ENCODE results near the gene DNASE2B.

Gene DNASE2B, protein sequence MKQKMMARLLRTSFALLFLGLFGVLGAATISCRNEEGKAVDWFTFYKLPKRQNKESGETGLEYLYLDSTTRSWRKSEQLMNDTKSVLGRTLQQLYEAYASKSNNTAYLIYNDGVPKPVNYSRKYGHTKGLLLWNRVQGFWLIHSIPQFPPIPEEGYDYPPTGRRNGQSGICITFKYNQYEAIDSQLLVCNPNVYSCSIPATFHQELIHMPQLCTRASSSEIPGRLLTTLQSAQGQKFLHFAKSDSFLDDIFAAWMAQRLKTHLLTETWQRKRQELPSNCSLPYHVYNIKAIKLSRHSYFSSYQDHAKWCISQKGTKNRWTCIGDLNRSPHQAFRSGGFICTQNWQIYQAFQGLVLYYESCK

DNA sequence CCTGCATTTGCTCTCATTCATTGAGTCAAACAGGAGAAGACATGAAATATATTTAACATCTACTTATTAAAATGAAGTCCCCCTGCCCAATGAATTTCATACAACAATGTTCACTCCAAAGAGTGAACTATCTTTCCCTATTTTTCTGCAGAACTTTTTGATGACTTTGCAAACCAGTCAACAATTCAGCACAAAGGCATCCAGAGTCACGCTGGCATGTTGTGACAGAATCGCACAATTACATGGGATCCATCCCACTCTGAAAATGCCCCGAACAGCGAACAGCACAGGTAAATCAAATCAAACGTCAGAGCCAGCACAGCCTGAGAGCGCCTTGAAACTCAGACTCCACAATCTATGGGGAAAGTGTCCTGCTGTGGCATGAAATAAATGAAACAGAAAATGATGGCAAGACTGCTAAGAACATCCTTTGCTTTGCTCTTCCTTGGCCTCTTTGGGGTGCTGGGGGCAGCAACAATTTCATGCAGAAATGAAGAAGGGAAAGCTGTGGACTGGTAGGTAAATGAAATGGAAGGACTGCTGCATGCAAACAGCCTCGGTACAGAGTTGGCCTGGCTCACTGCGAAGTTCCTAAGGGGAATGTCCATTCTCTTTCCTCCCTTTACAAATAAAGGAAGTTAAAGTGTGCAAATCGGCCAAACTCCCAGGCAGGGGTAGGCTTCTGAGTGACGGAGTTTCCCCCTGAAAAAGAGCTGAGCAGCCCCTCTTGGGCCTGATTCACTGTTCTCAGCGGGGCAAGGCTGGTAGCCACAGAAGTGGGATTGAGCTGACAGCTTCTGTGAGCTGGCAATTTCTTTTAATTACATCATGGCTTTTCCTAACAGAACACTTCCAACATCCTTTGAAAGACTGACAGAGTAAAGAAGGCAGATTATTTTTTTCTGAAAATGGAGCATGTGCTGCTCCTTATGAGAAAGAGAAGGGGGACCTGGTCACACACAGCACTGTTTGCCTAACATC is at the start of gene DNASE2B:
TSS of gene DNASE2B (plus strand) at position 310 of the 981 bp plus-strand sequence. CDS start at position 391, 81 bp downstream.
- no peak for DNase-seq

DNA sequence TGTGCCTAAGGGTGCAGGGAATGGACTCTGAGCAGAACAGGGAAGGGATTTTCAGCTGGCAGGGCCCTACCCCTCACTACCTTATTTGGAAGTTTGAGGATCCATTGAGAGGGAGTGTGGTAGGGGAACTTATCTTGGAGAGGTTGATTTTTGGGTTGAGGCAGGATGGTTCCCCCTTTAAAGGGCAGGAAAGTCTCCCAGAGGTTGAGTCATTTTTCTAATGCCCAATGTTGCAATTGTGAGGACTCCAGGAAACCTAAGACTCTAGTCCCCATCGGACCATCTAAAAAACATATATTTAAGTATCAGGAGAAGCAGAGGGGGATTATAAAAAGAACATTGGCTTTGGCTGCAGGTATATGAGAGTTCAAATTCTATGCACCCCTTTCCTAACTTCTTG is 49.5 kb upstream of the DNASE2B start:
- DNase-seq: no peak

- no peak for DNase-seq
Measured at GRCh38 chr1:84350104-84350503, 48.2 kb upstream of the DNASE2B start.

- DNase-seq: no peak
Measured at GRCh38 chr1:84350550-84350949, 47.7 kb upstream of the DNASE2B start.

- DNase-seq: no peak
Measured at GRCh38 chr1:84352298-84353106, 45.8 kb upstream of the DNASE2B start.

GRCh38 chr1:84353695-84354094 is 44.6 kb upstream of the DNASE2B start:
- no peak for DNase-seq

DNA sequence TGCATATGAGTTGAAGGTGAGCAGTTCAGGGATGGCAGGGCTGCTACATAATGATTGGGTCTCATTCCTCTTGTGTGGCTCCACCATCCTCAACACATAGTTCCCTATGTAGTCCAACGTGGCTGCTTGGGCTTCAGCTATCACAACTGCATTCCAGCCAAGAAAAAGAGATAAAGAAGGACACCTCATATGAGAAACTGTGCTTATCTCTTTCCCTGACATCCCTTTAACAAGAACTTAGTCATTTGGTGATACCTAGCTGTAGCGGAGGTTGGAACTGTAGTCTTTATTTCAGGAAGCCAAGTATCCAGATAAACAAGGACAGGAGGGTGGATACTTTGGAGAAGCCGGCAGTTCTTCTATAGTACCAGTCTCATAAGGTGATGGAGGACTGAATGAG is 42.7 kb upstream of the DNASE2B start:
- no peak for DNase-seq

DNA sequence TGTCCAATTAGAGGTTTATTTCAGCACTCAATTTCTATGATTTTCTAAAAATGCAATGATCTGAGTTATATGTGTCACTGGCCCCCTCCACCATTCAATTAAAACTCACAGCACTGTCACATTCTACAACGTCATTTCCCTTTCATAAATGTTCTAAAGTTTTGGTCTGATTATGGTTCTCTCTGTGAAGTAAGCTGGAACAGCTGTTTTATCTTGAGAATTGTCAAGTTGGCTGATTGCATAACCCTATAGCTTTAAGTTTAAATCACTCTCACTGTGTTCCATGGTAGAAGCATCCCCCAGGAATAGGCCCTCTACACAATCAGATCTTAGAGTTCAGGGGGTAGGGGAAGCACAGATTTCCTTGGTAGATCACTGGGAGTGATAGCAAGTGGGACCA is 41.4 kb upstream of the DNASE2B start:
- no peak for DNase-seq

DNA sequence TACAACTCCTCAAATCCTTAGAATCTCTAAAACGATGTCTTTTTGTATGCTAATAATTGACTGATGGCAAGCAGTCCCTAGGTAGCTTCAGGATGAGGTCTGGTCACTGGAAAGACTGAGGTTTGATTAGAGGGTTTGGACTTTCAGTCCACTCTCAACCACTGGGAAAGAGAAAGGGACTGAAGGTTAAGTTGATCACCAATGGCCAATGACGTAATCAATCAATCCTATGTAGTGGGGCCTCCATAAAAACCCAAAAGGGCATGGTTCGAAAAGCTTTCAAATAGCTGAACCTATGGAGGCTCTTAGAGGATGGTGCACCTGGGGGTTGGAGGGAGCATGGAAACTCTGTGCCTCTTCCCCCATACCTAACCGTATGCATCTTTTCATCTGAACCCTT is 39.6 kb upstream of the DNASE2B start:
- DNase-seq: no peak

DNA sequence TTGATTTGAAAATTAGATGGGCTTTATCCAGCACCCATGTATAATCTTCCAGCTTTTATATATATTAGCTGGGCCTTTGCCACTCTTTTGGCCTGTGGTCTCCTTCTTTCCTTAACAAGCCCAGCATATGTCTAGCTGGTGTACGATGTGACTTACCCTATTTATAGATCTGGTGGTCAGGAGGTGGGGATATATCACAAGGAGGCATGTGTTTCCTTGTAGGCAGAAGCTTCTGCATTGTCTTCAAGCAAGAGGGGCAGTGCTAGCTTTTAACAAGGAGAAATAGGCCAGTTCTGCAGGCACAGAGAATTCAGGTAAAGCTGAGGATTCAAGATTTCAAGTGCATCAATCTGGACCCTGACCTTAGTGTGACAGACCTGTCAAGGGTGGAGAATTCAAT is 38.0 kb upstream of the DNASE2B start:
- no peak for DNase-seq

- no peak for DNase-seq
Measured at GRCh38 chr1:84361796-84362195, 36.5 kb upstream of the DNASE2B start.

DNA sequence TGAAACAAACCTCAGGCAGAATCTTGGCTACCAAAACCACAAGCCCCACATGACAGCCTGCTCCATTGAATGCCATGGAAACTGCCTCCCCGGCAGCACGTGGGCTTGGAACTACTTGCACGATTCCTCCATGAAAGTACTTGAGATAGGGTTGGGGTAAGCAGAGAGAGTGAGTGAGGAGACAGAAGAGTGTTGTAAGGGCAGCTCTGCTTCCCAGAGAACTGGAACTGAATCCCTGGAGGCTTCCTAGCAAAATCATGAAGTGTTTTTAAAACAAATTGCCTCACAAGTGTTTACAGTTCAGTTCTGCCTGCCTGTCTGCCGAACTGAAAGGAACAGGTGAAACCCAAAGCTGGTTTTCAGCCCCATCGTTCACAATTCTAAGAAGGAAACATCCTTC is 35.3 kb upstream of the DNASE2B start:
- DNase-seq: no peak

- DNase-seq: no peak
Measured at GRCh38 chr1:84363622-84364021, 34.7 kb upstream of the DNASE2B start.

DNA sequence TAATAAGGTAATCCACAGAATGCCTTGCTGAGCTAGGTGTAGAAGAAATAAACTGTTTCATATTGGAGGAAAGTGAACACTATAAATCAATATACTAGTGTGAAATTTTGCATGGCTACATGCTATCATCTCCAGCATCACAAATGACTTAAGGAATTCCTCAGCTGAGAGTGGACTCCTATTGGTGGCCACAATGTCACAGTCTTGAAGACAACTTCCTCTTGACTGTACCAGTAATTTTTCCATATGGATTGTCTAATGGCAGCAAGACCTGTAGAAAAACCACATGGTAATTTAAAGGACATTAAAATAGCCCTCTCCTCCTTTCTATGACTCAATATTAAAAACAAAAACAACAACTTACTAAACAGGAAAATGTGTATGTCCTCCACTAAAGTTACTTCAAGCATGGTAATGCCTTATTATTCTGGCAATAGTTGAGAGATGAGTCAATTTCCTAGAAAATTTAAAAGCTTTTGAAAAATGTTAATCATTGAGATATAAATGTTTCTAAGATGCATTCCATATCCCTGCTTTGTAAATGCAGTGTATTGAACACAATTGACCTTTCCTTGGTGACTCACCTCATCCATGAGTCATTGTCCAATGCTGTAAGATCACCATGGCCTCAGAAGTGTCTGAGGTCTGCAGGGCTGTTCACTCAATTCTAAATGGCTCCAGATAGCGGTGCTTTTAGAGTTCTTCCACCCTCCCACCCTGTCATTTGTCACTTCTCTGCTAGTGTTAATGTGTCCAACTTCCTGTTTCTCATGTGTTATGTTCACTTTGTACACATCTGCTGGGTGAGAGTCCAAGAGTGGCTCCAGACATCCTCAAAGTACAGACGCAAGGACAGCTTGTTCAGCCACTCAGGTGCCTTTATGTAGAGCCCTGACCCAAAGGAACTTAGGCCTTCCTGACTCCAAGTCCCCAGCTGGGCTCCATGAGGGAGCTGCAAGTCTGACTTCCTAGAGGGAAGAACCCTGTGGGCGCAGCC is 32.8 kb upstream of the DNASE2B start:
- DNase-seq: no peak

- no peak for DNase-seq
Measured at GRCh38 chr1:84366786-84367185, 31.5 kb upstream of the DNASE2B start.

GRCh38 chr1:84367219-84367618 is 31.1 kb upstream of the DNASE2B start:
- no peak for DNase-seq

GRCh38 chr1:84368441-84368840 is 29.8 kb upstream of the DNASE2B start:
- no peak for DNase-seq

GRCh38 chr1:84370266-84370665 is 28.0 kb upstream of the DNASE2B start:
- DNase-seq: no peak

DNA sequence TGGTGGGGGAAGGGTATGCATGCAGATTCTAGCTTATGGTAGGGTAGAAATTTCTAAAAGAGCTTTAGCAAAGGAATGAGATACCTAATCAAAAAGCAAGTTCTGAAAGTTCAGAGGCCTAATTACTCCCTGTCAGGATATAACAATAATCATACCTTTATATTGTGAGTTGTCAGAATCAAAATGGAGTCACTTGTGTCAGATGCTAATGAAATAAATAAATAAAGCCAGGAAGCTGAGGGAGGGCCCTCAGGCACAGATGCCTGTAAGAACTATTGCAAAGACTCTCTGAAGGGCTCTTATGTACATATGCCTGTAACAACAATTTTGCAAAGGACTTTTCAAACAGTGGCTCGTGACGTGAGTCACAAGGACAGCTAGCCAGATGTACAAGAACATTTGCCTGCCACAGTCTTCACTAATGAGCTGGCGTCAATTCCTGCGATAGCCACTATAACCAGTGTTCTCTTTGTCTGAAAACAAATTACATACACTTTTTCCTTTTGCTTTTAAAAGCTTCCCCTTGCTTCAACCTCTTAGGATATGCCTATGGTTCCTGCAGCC is 27.4 kb upstream of the DNASE2B start:
- no peak for DNase-seq

DNA sequence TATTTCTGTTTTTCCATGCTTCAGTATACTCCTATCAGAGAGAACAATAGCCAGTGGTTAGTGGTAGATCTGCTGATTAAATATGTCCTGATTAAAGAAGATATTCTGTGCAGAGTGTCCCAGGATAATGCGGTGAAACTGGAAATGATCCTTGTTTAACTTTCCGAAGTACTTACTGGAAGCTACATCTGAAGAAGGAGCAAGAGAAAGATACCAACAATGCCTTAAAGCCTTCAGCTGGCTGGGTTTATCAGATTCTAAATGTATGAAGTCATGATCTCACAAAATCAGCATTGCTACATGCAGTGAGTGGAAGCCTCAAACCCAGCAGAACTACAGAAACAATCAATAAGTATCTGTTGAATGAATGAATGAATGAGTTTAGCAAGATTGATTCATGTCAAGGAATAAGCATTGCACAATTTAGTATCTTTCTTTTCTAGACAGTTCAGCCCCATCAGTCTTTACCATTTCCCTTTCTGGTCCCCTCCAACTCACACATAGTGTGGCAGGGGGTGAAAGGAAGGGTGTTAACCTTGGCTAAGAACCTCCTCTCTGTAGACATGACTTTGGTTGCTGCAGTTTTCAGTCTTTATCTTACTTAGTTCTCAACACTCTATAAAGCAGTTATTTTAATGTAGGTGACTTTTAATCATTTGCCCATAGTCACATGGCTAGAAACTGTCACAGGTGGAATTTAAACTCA is 24.7 kb upstream of the DNASE2B start:
- no peak for DNase-seq

Data from stimulated activated naive CD4-positive, alpha-beta T cell treated with Interleukin-2 at 50 U/mL for 16 hours (primary cell).